ENCODE measurements around the gene UBE2A.

- TF ChIP-seq CTCF (IDR thresholded peaks at IDR 0.05) (no peak), ZNF281 (CRISPR knock-in tag; IDR thresholded peaks at IDR 0.05) (no peak), ZBTB21 (CRISPR knock-in tag; IDR thresholded peaks at IDR 0.05; ENCODE audit: borderline replicate concordance) (no peak), AR (CRISPR knock-in tag; IDR thresholded peaks at IDR 0.05) (no peak), E2F5 (CRISPR knock-in tag; IDR thresholded peaks at IDR 0.05) (no peak), FOXJ3 (CRISPR knock-in tag; IDR thresholded peaks at IDR 0.05; ENCODE audit: borderline replicate concordance) (no peak), ZNF263 (CRISPR knock-in tag; IDR thresholded peaks at IDR 0.05; ENCODE audit: low read depth) (no peak), FOXP1 (CRISPR knock-in tag; IDR thresholded peaks at IDR 0.05; ENCODE audit: borderline replicate concordance) (no peak), NFYB (CRISPR knock-in tag; conservative IDR thresholded peaks at IDR 0.05; ENCODE audit: low read depth) (no peak), NR3C1 (CRISPR knock-in tag; conservative IDR thresholded peaks at IDR 0.05; ENCODE audit: low read depth) (no peak), TEAD1 (CRISPR knock-in tag; IDR thresholded peaks at IDR 0.05) (no peak), MAX (CRISPR knock-in tag; IDR thresholded peaks at IDR 0.05) (no peak), TP53 (CRISPR knock-in tag; IDR thresholded peaks at IDR 0.05) (no peak)
These were observed 21.9 kb upstream of the UBE2A start for GRCh38 chrX:119552508-119552907.
